Nephron (organoid): ENCODE data around the gene C1orf52.

Experiments used
- H3K27ac Mint-ChIP-seq, 3 experiments: 2 replicates each; pipeline ENCODE4 v1.8.0; 2020; ENCODE audit warnings: mixed read lengths in 3 of 3, mild to moderate bottlenecking in 2 of 3, moderate library complexity in 1 of 3
- H3K27me3 Mint-ChIP-seq: 2 replicates; pipeline ENCODE4 v1.8.0; 2021; ENCODE audit warnings: low read depth, mild to moderate bottlenecking, moderate library complexity, mixed read lengths
- H3K36me3 Mint-ChIP-seq: 2 replicates; pipeline ENCODE4 v1.8.0; 2020; ENCODE audit warnings: low read depth, mixed read lengths
- H3K4me1 Mint-ChIP-seq: 2 replicates; pipeline ENCODE4 v1.8.0; 2020; ENCODE audit warnings: mixed read lengths
- H3K4me3 Mint-ChIP-seq, 3 experiments: 2 replicates each; pipeline ENCODE4 v1.8.0; 2020; ENCODE audit warnings: mild to moderate bottlenecking in 3 of 3, mixed read lengths in 3 of 3, moderate library complexity in 2 of 3
- H3K9me3 Mint-ChIP-seq: 2 replicates; pipeline ENCODE4 v1.8.0; 2020; ENCODE audit warnings: mixed read lengths
- CTCF ChIP-seq, 3 experiments: fragments of 200-600 bp; sonication (generic); IDR thresholded peaks; one replicate each; pipeline ENCODE4 v1.5.0; 2021; ENCODE audit warnings: antibody characterized with exemption in 3 of 3; ENCODE audit not compliant: unreplicated experiment in 3 of 3

C1orf52 gene

GRCh38 chr1:85276978-85277639 lies 17.6 kb upstream of the C1orf52 start:
- TF ChIP-seq CTCF (IDR thresholded peaks at IDR 0.05; ENCODE audit: unreplicated experiment in 3 of 3), result no peak
- Mint-ChIP-seq H3K4me1 (peaks cover 29% of the 10 kb centered on the region), H3K27ac (peak overlapping the region; percentile 91 to 96 (median 95)), H3K36me3 (peaks cover 15% of the 10 kb centered on the region), H3K27me3 (no peaks in the 10 kb centered on the region), H3K4me3 (peak overlapping the region; percentile 88 to 94 (median 91)), H3K9me3 (no peaks in the 10 kb centered on the region)

- Mint-ChIP-seq H3K27me3 (no peaks in the 10 kb centered on the region), H3K4me1 (peaks cover 29% of the 10 kb centered on the region), H3K36me3 (peaks cover 20% of the 10 kb centered on the region), H3K9me3 (no peaks in the 10 kb centered on the region), H3K27ac (peak within 1 kb of the TSS; percentile 91 to 96 (median 95)), H3K4me3 (peak within 1 kb of the TSS; percentile 88 to 94 (median 91))
- TF ChIP-seq CTCF (IDR thresholded peaks at IDR 0.05; ENCODE audit: unreplicated experiment in 3 of 3), result no peak
These were observed 16.9 kb upstream of the C1orf52 start, which contains the start of gene BCL10 for GRCh38 chr1:85276215-85276977. Gene BCL10, minus strand, starts transcription at chr1:85276632. Its CDS starts 280 bp downstream, at chr1:85276352.

GRCh38 chr1:85275701-85276214 lies 16.3 kb upstream of the C1orf52 start:
- peaks cover 29% of the 10 kb centered on the region for H3K4me1 Mint-ChIP-seq
- no peaks in the 10 kb centered on the region for H3K9me3 Mint-ChIP-seq
- peaks cover 26% of the 10 kb centered on the region for H3K36me3 Mint-ChIP-seq
- TF ChIP-seq CTCF (IDR thresholded peaks at IDR 0.05; ENCODE audit: unreplicated experiment in 3 of 3), result no peak
- peak overlapping the region; percentile 77 to 96 (median 81) for H3K27ac Mint-ChIP-seq
- H3K4me3 Mint-ChIP-seq, result peak overlapping the region; percentile 88 to 94 (median 91)
- H3K27me3 Mint-ChIP-seq, result no peaks in the 10 kb centered on the region

- Mint-ChIP-seq H3K4me3 (peak overlapping the region; percentile 88 to 94 (median 91)), H3K36me3 (peaks cover 31% of the 10 kb centered on the region), H3K9me3 (no peaks in the 10 kb centered on the region), H3K27ac (peak overlapping the region; percentile 77 to 96 (median 81)), H3K4me1 (peaks cover 29% of the 10 kb centered on the region), H3K27me3 (no peaks in the 10 kb centered on the region)
- no peak for TF ChIP-seq CTCF (IDR thresholded peaks at IDR 0.05; ENCODE audit: unreplicated experiment in 3 of 3)
These were observed 15.5 kb upstream of the C1orf52 start for GRCh38 chr1:85274969-85275453.

GRCh38 chr1:85273397-85273796 lies 13.9 kb upstream of the C1orf52 start:
- TF ChIP-seq CTCF (IDR thresholded peaks at IDR 0.05; ENCODE audit: unreplicated experiment in 3 of 3), result no peak
- no peak overlapping the region for H3K27ac Mint-ChIP-seq
- H3K36me3 Mint-ChIP-seq, result peaks cover 42% of the 10 kb centered on the region
- H3K4me3 Mint-ChIP-seq, result peak overlapping the region in 1 of 3 experiments; percentile 38
- no peaks in the 10 kb centered on the region for H3K27me3 Mint-ChIP-seq
- peaks cover 24% of the 10 kb centered on the region for H3K4me1 Mint-ChIP-seq
- no peaks in the 10 kb centered on the region for H3K9me3 Mint-ChIP-seq
